Motor neuron (in vitro differentiated cells): ENCODE data around the gene OR9I1. TPM values are rescaled to one million over a fixed set of nuclear protein-coding genes. Genes with fewer than 3 reads are reported as not detected.

Experiments used
- ATAC-seq, 8 experiments: fragments of 200-7000 bp; cut with Tn5 transposase; replicated peaks in 6 of 8; 2 replicates each; pipeline ENCODE4 v1.8.0; 2021; ENCODE audit warnings: mild to moderate bottlenecking in 8 of 8, moderate library complexity in 8 of 8
- H3K27ac ChIP-seq, 2 donors: fragments of 250-450 bp; sonication (Bioruptor Pico); 2 replicates each; pipeline ENCODE4 v1.9.0; 2021; ENCODE audit warnings: antibody characterized with exemption in 2 of 2, mild to moderate bottlenecking in 2 of 2, moderate library complexity in 1 of 2
- H3K4me1 ChIP-seq, 2 donors: fragments of 250-450 bp; sonication (Bioruptor Pico); replicated peaks in 1 of 2; 2 replicates each; pipeline ENCODE4 v1.6.1; 2021; ENCODE audit warnings: antibody characterized with exemption in 2 of 2, mild to moderate bottlenecking in 2 of 2, moderate library complexity in 1 of 2
- H3K4me3 ChIP-seq, 5 donors: fragments of 250-450 bp; sonication (Bioruptor Pico); 2 replicates each; pipeline ENCODE4 v1.9.0; 2021; ENCODE audit warnings: antibody characterized with exemption in 5 of 5, mild to moderate bottlenecking in 5 of 5, moderate library complexity in 4 of 5
- WGBS, 10 experiments: fragments of 450-650 bp; shearing (Covaris generic); methylation state at CpG; one replicate each; pipeline ENCODE4 v1.0.0; 2022; 5-methylcytosine and 5-hydroxymethylcytosine counted together
- in situ Hi-C, 9 experiments: fragments of 400-800 bp; cut with MboI; loops; one replicate each; pipeline ENCODE4 v1.15.0; 2021; ENCODE audit warnings: low sequenced_read_pairs in 9 of 9, low pct_unique_long_range_greater_than_20kb in 2 of 9; ENCODE audit not compliant: unreplicated experiment in 9 of 9
- total RNA-seq, 8 experiments: library from RNA; unstranded; fragments of 300-600 nt; gene quantifications; 2 replicates each; pipeline versions ENCODE4 v1.2.3 to v1.2.4, GENCODE V29; 2022

The OR9I1 gene
- total RNA-seq, 8 experiments from 2014 or later = 0.14 to 0.71 (median 0.28) TPM; not detected in 4

DNA sequence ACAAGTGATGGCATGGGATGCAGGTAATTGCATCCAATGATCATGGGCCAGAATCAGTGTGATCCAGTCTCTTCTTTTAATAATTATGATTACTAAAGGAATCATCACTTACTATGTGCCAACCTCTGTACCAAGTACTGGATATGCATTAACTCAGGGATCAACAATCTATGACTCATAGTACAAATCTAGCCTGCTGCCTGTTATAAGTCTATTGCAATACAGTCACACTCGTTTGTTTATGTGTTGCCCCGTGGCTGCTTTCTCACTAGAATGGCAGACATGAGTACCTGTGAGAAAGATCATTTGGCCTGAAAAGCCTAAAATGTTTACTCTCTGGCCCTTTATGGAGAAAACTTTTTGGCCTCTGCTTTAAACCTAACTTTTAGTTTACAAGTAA is 49.5 kb downstream of the OR9I1 start:
- in situ Hi-C loops = no loop called here
- no peak for ATAC-seq
- Histone ChIP-seq H3K4me3 (no peak overlapping the region), H3K27ac (no peak overlapping the region), H3K4me1 (no peaks in the 10 kb centered on the region)
- 0 to 44% (median 25%) methylated on average over 1 to 2 of the region's 2 CpGs; no CpG with 5 or more reads in 3 of the 10 experiments for WGBS, 10 experiments

DNA sequence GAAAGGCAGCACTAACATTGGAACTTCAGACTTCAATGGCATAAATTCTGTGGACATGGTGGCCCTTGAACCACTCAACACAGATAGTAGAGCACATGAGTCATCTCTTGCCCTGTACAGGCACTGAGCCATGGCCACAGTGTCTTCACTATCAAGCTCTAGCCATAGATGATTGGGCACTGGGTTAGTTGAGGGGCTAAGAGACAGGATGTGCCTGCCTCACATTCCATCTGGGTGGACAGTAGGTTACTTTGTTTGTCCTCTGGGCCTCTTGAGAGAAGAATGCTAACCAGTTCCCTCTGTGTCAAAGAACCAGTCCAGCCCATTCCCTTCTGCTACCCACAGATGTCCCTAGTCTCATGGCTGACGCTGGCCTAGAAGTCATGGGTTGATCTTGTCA is 54.7 kb downstream of the OR9I1 start:
- 0 to 89% (median 79%) methylated on average over 1 of the region's 1 CpG; no CpG with 5 or more reads in 4 of the 10 experiments for WGBS, 10 experiments
- Histone ChIP-seq H3K4me3 (no peak overlapping the region), H3K4me1 (no peaks in the 10 kb centered on the region), H3K27ac (no peak overlapping the region)
- no peak for ATAC-seq
- in situ Hi-C loops = no loop called here

DNA sequence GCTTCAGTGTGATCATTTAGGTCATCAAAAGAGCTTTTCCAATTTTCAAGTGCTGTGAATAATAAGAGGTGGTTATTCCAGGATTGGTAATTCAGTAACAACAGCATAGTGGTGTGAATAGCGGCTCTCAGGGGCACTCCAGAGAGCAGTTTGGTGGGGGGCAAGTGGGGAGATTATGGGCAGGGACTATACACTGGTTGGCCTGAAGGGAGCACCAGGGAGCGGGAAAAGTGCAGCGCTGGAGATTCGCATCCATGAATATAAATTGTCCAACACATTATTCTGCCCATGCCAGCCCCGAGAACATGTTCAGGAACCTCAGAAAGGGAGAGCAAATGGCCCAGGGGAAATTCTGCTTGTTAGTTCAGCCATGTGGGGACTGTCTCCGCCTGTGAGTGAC is 56.7 kb downstream of the OR9I1 start:
- in situ Hi-C loops = no loop called here
- ATAC-seq = peak in 2 of 8 experiments; percentile 77 to 79
- Histone ChIP-seq H3K4me3 (no peak overlapping the region), H3K4me1 (no peaks in the 10 kb centered on the region), H3K27ac (no peak overlapping the region)
- 0 to 96% (median 57%) methylated on average over 1 to 6 of the region's 6 CpGs; no CpG with 5 or more reads in 4 of the 10 experiments for WGBS, 10 experiments

DNA sequence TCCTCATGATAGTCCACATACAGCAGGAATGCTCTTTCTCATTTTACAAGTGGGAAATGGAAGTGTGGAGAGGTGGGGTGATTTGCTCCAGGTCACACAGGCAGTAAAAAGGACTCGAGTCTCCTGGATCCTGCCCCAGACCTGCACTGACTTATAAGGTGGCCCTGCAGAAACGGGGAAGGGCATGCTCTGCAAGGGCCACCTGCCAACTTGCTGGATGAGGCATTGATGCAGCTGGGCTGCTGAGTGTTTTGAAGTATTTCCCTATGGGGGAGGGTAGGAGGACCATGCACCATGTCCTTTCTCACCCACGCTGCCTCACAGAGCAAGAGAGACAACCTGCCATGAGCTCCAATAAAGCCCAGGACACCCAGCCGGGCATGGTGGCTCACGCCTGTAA is 57.6 kb downstream of the OR9I1 start:
- in situ Hi-C loops = no loop called here
- WGBS, 10 experiments = 0 to 93% (median 50%) methylated on average over 1 to 5 of the region's 5 CpGs; no CpG with 5 or more reads in 4 of the 10 experiments

More for the DNA sequence above, 57.6 kb downstream of the OR9I1 start:
- Histone ChIP-seq H3K4me1 (no peaks in the 10 kb centered on the region), H3K27ac (no peak overlapping the region), H3K4me3 (no peak overlapping the region)
- no peak for ATAC-seq

Other genes starting within 250 kb of the OR9I1 start
- gene OR9Q1, start 101.6 kb downstream of the OR9I1 start, total RNA-seq = under 1 TPM in 2 of 8 experiments, not detected in 6; 0.09 to 0.33 TPM
- gene OR6Q1, start 94.6 kb downstream of the OR9I1 start, total RNA-seq = under 1 TPM in 1 of 8 experiments, not detected in 7; 0.38 TPM
- gene OR9Q2, start 63.5 kb upstream of the OR9I1 start, total RNA-seq = under 1 TPM in 2 of 8 experiments, not detected in 6; 0.14 to 0.19 TPM
- under 1 TPM in 2 of 8 experiments, not detected in 6; 0.37 to 0.66 TPM for gene OR1S2, start 78.6 kb upstream of the OR9I1 start, total RNA-seq
- under 1 TPM in 1 of 8 experiments, not detected in 7; 0.71 TPM for gene OR1S1, start 87.2 kb upstream of the OR9I1 start, total RNA-seq
- gene OR10Q1, start 103.4 kb upstream of the OR9I1 start, total RNA-seq = 1 to 10 TPM in 1 of 8 experiments, not detected in 7; 1.1 TPM
- under 1 TPM in 1 of 8 experiments, not detected in 7; 0.28 TPM for gene OR10W1, start 142.7 kb upstream of the OR9I1 start, total RNA-seq
- under 1 TPM in 1 of 8 experiments, not detected in 7; 0.52 TPM for gene OR5B17, start 233.5 kb upstream of the OR9I1 start, total RNA-seq